ENCODE results near the gene CLIP2.
A peak's percentile ranks its signal among the peaks of the same experiment; 100 is the strongest.
"Not testable (repeated sequence)": the region's sequence is repeated elsewhere in the genome, so short reads cannot be mapped to it uniquely, and the experiment has no call there.

Gene CLIP2

GRCh38 chr7:74289018-74289658 is at the start of gene CLIP2:
Gene CLIP2, plus strand, starts transcription at chr7:74289407. Its CDS starts 28,140 bp downstream, at chr7:74317547.
- H3K27ac ChIP-seq = peak within 1 kb of the TSS; percentile 70
- peak; percentile 89 for DNase-seq (ENCODE audit: low spot score)
- no peak for TF ChIP-seq CTCF (conservative IDR thresholded peaks at IDR 0.05; ENCODE audit: low read depth)
- CTCF ChIA-PET = interaction anchor here (0.6 to 2.0 kb wide), 5 partner anchors 13 to 221 kb away, joined by 3 to 9 read pairs (median 4); no protein-coding TSS in a partner anchor
- POLR2A ChIA-PET (ENCODE audit: low non-redundant PET) = no interaction called here

- TF ChIP-seq CTCF (conservative IDR thresholded peaks at IDR 0.05; ENCODE audit: low read depth) = no peak
- peak overlapping the region; percentile 35 for H3K27ac ChIP-seq
- ChIA-PET CTCF (no interaction called here), POLR2A (ENCODE audit: low non-redundant PET) (no interaction called here)
- no peak for DNase-seq (ENCODE audit: low spot score)
These were observed 48.7 kb upstream of the CLIP2 start for GRCh38 chr7:74240482-74240881.

- no peak for TF ChIP-seq CTCF (conservative IDR thresholded peaks at IDR 0.05; ENCODE audit: low read depth)
- H3K27ac ChIP-seq = no peak overlapping the region
- ChIA-PET POLR2A (ENCODE audit: low non-redundant PET) (no interaction called here), CTCF (interaction anchor here (1.0 kb wide), 1 partner anchor 35 kb away, joined by 4 read pairs; no protein-coding TSS in a partner anchor)
- no peak for DNase-seq (ENCODE audit: low spot score)
These were observed 47.1 kb upstream of the CLIP2 start for GRCh38 chr7:74242122-74242443.

- ChIA-PET POLR2A (ENCODE audit: low non-redundant PET) (no interaction called here), CTCF (no interaction called here)
- no peak for DNase-seq (ENCODE audit: low spot score)
- no peak overlapping the region for H3K27ac ChIP-seq
- no peak for TF ChIP-seq CTCF (conservative IDR thresholded peaks at IDR 0.05; ENCODE audit: low read depth)
These were observed 42.7 kb upstream of the CLIP2 start for GRCh38 chr7:74246497-74246896.

GRCh38 chr7:74248156-74248555 is 41.1 kb upstream of the CLIP2 start:
- no peak for DNase-seq (ENCODE audit: low spot score)
- ChIA-PET POLR2A (ENCODE audit: low non-redundant PET) (no interaction called here), CTCF (interaction anchor here (0.6 kb wide), 1 partner anchor 675 kb away, joined by 3 read pairs; no protein-coding TSS in a partner anchor)
- H3K27ac ChIP-seq = no peak overlapping the region
- no peak for TF ChIP-seq CTCF (conservative IDR thresholded peaks at IDR 0.05; ENCODE audit: low read depth)

GRCh38 chr7:74249058-74249457 is 40.1 kb upstream of the CLIP2 start:
- CTCF ChIA-PET = interaction anchor here (0.5 kb wide), 1 partner anchor 157 kb away, joined by 5 read pairs; no protein-coding TSS in a partner anchor
- DNase-seq (ENCODE audit: low spot score); POLR2A ChIA-PET (ENCODE audit: low non-redundant PET): not testable (repeated sequence)

GRCh38 chr7:74252893-74253292 is 36.3 kb upstream of the CLIP2 start:
- POLR2A ChIA-PET (ENCODE audit: low non-redundant PET) = interaction anchor here (0.6 kb wide), 1 partner anchor 10 kb away, joined by 5 read pairs; no protein-coding TSS in a partner anchor
- peak overlapping the region; percentile 91 for H3K27ac ChIP-seq
- TF ChIP-seq CTCF (conservative IDR thresholded peaks at IDR 0.05; ENCODE audit: low read depth) = no peak
- CTCF ChIA-PET = interaction anchor here (0.5 kb wide), 1 partner anchor 186 kb away, joined by 3 read pairs; no protein-coding TSS in a partner anchor
- no peak for DNase-seq (ENCODE audit: low spot score)

More at GRCh38 chr7:74249058-74249457, 40.1 kb upstream of the CLIP2 start:
- peak overlapping the region; percentile 21 for H3K27ac ChIP-seq

Measured in RWPE1 (cell line).